MCF 10A (cell line): ENCODE measurements around the gene SFXN1. TPM values are rescaled to one million over a fixed set of nuclear protein-coding genes. Genes with fewer than 3 reads are reported as not detected.

Experiments used
- BruUV-seq: library from RNA; stranded (reverse); fragments of 400-500 nt; replicated peaks from 2 replicates; lab custom pipeline; 2021; lab: Mats Ljungman, UMichigan
- CTCF ChIA-PET: fragments of 300-600 bp; sonication (Branson Sonifier 250); formaldehyde crosslinking; extraction: SDS; loops from one replicate; lab custom pipeline; 2021; ENCODE audit warnings: antibody characterized with exemption, inconsistent platforms; lab: Yijun Ruan, JAX
- POLR2A ChIA-PET: fragments of 300-600, 350-650 bp; sonication (Branson Sonifier 250); formaldehyde crosslinking; extraction: SDS; loops from one replicate; lab custom pipeline; 2020; ENCODE audit warnings: antibody characterized with exemption, inconsistent platforms; lab: Yijun Ruan, JAX
- DNase-seq: peaks from one replicate; pipeline ENCODE4 v3.0.0-alpha.2; 2018; ENCODE audit not compliant: unreplicated experiment
- H3K27ac Mint-ChIP-seq: one replicate; pipeline ENCODE4 v1.8.0; 2022; ENCODE audit warnings: mild to moderate bottlenecking, low read depth, mixed read lengths; ENCODE audit not compliant: unreplicated experiment
- H3K27me3 Mint-ChIP-seq: one replicate; pipeline ENCODE4 v1.8.0; 2022; ENCODE audit warnings: mixed read lengths; ENCODE audit not compliant: insufficient read depth, unreplicated experiment
- H3K36me3 Mint-ChIP-seq: one replicate; pipeline ENCODE4 v1.8.0; 2022; ENCODE audit warnings: mild to moderate bottlenecking, moderate library complexity, mixed read lengths; ENCODE audit not compliant: insufficient read depth, unreplicated experiment
- H3K4me1 Mint-ChIP-seq: one replicate; pipeline ENCODE4 v1.8.0; 2022; ENCODE audit warnings: mixed read lengths; ENCODE audit not compliant: insufficient read depth, unreplicated experiment
- H3K4me3 Mint-ChIP-seq: one replicate; pipeline ENCODE4 v1.8.0; 2022; ENCODE audit warnings: mild to moderate bottlenecking, moderate library complexity, mixed read lengths; ENCODE audit not compliant: unreplicated experiment
- H3K9me3 Mint-ChIP-seq: one replicate; pipeline ENCODE4 v1.8.0; 2022; ENCODE audit warnings: mixed read lengths; ENCODE audit not compliant: unreplicated experiment
- CTCF ChIP-seq: fragments of 200-600 bp; IDR thresholded peaks from one replicate; pipeline ENCODE4 v1.8.0; 2022; ENCODE audit warnings: antibody characterized with exemption, mild to moderate bottlenecking; ENCODE audit not compliant: unreplicated experiment
- intact Hi-C: fragments of 100-400 bp; cut with micrococcal nuclease; formaldehyde crosslinking; loops from 2 replicates; pipeline ENCODE4 v1.14.1; 2022
- total RNA-seq: library from RNA; stranded (reverse); gene quantifications from 2 replicates; pipeline ENCODE4 v1.2.3, GENCODE V29; 2022

SFXN1 gene
- total RNA-seq, 1 experiment from 2014 or later: 91.8 TPM

GRCh38 chr5:175516933-175517823 is 38.8 kb downstream of the SFXN1 start:
- no peak for TF ChIP-seq CTCF
- Mint-ChIP-seq H3K36me3 (peaks cover 97% of the 10 kb centered on the region), H3K27me3 (no peaks in the 10 kb centered on the region), H3K4me3 (no peak overlapping the region), H3K4me1 (no peaks in the 10 kb centered on the region), H3K27ac (no peak overlapping the region), H3K9me3 (no peaks in the 10 kb centered on the region)
- no peak for DNase-seq
- ChIA-PET CTCF (interaction anchor here (0.6 to 2.4 kb wide), 5 partner anchors 17 to 202 kb away, joined by 3 to 11 read pairs (median 4); no protein-coding TSS in a partner anchor), POLR2A (interaction anchor here (0.6 to 0.9 kb wide), 2 partner anchors 11 to 341 kb away, joined by 3 read pairs; no protein-coding TSS in a partner anchor)
- intact Hi-C loops: no loop called here
- no TSS peak for BruUV-seq

GRCh38 chr5:175517824-175518450 is 39.6 kb downstream of the SFXN1 start:
- intact Hi-C loops: no loop called here
- no peak overlapping the region for H3K4me3 Mint-ChIP-seq
- POLR2A ChIA-PET: no interaction called here

GRCh38 chr5:175519006-175519405 is 40.6 kb downstream of the SFXN1 start:
- Mint-ChIP-seq H3K27ac (no peak overlapping the region), H3K36me3 (peaks cover 92% of the 10 kb centered on the region), H3K27me3 (no peaks in the 10 kb centered on the region), H3K9me3 (no peaks in the 10 kb centered on the region), H3K4me1 (no peaks in the 10 kb centered on the region), H3K4me3 (no peak overlapping the region)
- no TSS peak for BruUV-seq
- intact Hi-C loops: no loop called here
- no peak for TF ChIP-seq CTCF
- DNase-seq: no peak
- ChIA-PET CTCF (interaction anchor here (0.6 to 1.8 kb wide), 3 partner anchors 182 to 680 kb away, joined by 3 to 4 read pairs (median 3); no protein-coding TSS in a partner anchor), POLR2A (no interaction called here)

More at GRCh38 chr5:175517824-175518450, 39.6 kb downstream of the SFXN1 start:
- peak; percentile 45 for DNase-seq
- no TSS peak for BruUV-seq
- Mint-ChIP-seq H3K4me1 (no peaks in the 10 kb centered on the region), H3K27ac (no peak overlapping the region), H3K9me3 (no peaks in the 10 kb centered on the region), H3K27me3 (no peaks in the 10 kb centered on the region), H3K36me3 (peaks cover 97% of the 10 kb centered on the region)
- no peak for TF ChIP-seq CTCF
- CTCF ChIA-PET: interaction anchor here (0.6 to 2.4 kb wide), 4 partner anchors 16 to 533 kb away, joined by 3 to 11 read pairs (median 4); no protein-coding TSS in a partner anchor

GRCh38 chr5:175520321-175520720 is 42.0 kb downstream of the SFXN1 start:
- Mint-ChIP-seq H3K27ac (no peak overlapping the region), H3K4me3 (no peak overlapping the region), H3K9me3 (no peaks in the 10 kb centered on the region), H3K36me3 (peaks cover 92% of the 10 kb centered on the region), H3K27me3 (no peaks in the 10 kb centered on the region), H3K4me1 (no peaks in the 10 kb centered on the region)
- POLR2A ChIA-PET: interaction anchor here (0.6 kb wide), 1 partner anchor 58 kb away, joined by 4 read pairs; no protein-coding TSS in a partner anchor
- BruUV-seq: no TSS peak
- CTCF ChIA-PET: interaction anchor here (0.5 to 1.2 kb wide), 2 partner anchors 14 to 55 kb away, joined by 4 to 6 read pairs; no protein-coding TSS in a partner anchor
- intact Hi-C loops: no loop called here
- no peak for DNase-seq
- TF ChIP-seq CTCF: no peak
